ENCODE data around the gene MYOT. TPM values are rescaled to one million over a fixed set of nuclear protein-coding genes. Genes with fewer than 3 reads are reported as not detected.

The MYOT gene, protein sequence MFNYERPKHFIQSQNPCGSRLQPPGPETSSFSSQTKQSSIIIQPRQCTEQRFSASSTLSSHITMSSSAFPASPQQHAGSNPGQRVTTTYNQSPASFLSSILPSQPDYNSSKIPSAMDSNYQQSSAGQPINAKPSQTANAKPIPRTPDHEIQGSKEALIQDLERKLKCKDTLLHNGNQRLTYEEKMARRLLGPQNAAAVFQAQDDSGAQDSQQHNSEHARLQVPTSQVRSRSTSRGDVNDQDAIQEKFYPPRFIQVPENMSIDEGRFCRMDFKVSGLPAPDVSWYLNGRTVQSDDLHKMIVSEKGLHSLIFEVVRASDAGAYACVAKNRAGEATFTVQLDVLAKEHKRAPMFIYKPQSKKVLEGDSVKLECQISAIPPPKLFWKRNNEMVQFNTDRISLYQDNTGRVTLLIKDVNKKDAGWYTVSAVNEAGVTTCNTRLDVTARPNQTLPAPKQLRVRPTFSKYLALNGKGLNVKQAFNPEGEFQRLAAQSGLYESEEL
- total RNA-seq (2012; rRNA removed) (not detected in 2 replicates), polyA plus RNA-seq (2012; rRNA removed) (not detected in 2 replicates), Bru-seq, nascent RNA (percentile 5 among the genes with signal in this experiment), BruChase-seq, experiment 1, labeled RNA remaining after a 6-hour chase (not detected), BruChase-seq, experiment 2, labeled RNA remaining after a 2-hour chase (not detected)
- polyA plus RNA-seq (2012; cell fraction: cytosol; rRNA removed), result not detected in 2 replicates
- polyA plus RNA-seq (2012; cell fraction: nucleus; rRNA removed; ENCODE audit: low replicate concordance), result not detected in 2 replicates
- long read RNA-seq, result 0 reads

DNA sequence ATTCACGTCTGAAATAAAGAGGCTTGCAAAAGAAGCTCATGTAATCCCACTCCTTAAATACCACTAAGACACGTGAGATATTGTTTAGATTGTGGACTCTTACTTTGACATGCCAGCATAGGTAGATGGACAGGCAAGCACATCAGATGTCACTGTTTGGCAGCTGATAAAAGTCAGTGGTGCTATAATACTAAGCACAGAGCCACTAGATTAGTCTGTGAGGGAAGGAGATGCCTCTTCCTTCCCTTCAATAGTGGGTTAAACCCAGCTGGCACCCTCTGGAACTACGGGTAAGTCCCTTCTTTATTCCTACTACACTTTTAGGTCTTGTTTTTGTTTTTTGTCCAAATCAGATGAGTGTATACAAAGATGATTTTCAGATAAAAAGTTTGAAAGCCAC, at the start of gene MYOT:
Gene MYOT, plus strand, starts transcription at position 197 of the 400 bp plus-strand sequence. CDS start 2,792 bp downstream, outside the sequence.
- H2AFZ ChIP-seq (replicated peaks; ENCODE audit: low read length, poor library complexity), result no peak within 1 kb of the TSS
- no peak within 1 kb of the TSS for H2BK5ac ChIP-seq (ENCODE audit: low read depth, low read length, poor library complexity, severe bottlenecking)
- no peak within 1 kb of the TSS for H2BK120ac ChIP-seq (ENCODE audit: low read depth, low read length)
- intact Hi-C loops (cut with micrococcal nuclease), result no loop called here
- H3K36me3 ChIP-seq (ENCODE audit: control insufficient read depth, insufficient read depth, low read length), result no peaks in the 10 kb centered on the region
- no peak within 1 kb of the TSS for H4K5ac ChIP-seq (ENCODE audit: low read depth, low read length)
- in situ Hi-C loops (cut with MboI; ENCODE audit: low sequenced_read_pairs), result no loop called here
- no peaks in the 10 kb centered on the region for H3K9me1 ChIP-seq (ENCODE audit: insufficient read depth, low read length)
- H4K20me1 ChIP-seq (ENCODE audit: insufficient read depth, low read length), result no peaks in the 10 kb centered on the region
- no peak within 1 kb of the TSS for H3K56ac ChIP-seq (ENCODE audit: extremely low read depth, insufficient read depth, low read length)
- BruUV-seq (replicated peaks), result no TSS peak
- no peak within 1 kb of the TSS for H3K4ac ChIP-seq (ENCODE audit: low read depth, low read length)
- ChIA-PET CTCF (no interaction called here), POLR2A (ENCODE audit: unreplicated experiment) (no interaction called here)
- no peak within 1 kb of the TSS for H2AK5ac ChIP-seq (ENCODE audit: low read depth, low read length)
- no peak within 1 kb of the TSS for H2BK15ac ChIP-seq (ENCODE audit: low read depth, low read length)
- no peak within 1 kb of the TSS for H3K18ac ChIP-seq (ENCODE audit: low read depth, low read length)
- no peak within 1 kb of the TSS for H3K27ac ChIP-seq (ENCODE audit: insufficient read depth, low read length)
- no peak for TF ChIP-seq POLR2A (IDR thresholded peaks at IDR 0.05; ENCODE audit: low read depth, low read length)
- TF ChIP-seq CHD1 (IDR thresholded peaks at IDR 0.05; ENCODE audit: low read depth, low read length), result no peak
- TF ChIP-seq FOS (IDR thresholded peaks at IDR 0.05; ENCODE audit: low read depth, low read length), result no peak
- TF ChIP-seq NFE2L2 (IDR thresholded peaks at IDR 0.05; ENCODE audit: low read depth, low read length), result no peak
- no peak for TF ChIP-seq MAZ (IDR thresholded peaks at IDR 0.05; ENCODE audit: borderline replicate concordance, low read depth, low read length)
- TF ChIP-seq MAFK (IDR thresholded peaks at IDR 0.05; ENCODE audit: low read depth, low read length), result no peak
- no peak for TF ChIP-seq RAD21 (IDR thresholded peaks at IDR 0.05; ENCODE audit: low read length)
- TF ChIP-seq BHLHE40 (IDR thresholded peaks at IDR 0.05; ENCODE audit: low read depth, low read length), result no peak
- no peak for TF ChIP-seq SMC3 (IDR thresholded peaks at IDR 0.05; ENCODE audit: low read depth, low read length)
- no peak for ATAC-seq (ENCODE audit: low read depth)
- H2BK20ac ChIP-seq (ENCODE audit: low read depth, low read length), result no peak within 1 kb of the TSS
- H3K4me2 ChIP-seq (ENCODE audit: low read depth, low read length), result no peak within 1 kb of the TSS
- H3K23ac ChIP-seq (ENCODE audit: low read depth, low read length), result no peak within 1 kb of the TSS
- H3K4me3 ChIP-seq (ENCODE audit: insufficient read depth, low read depth, low read length), result no peak within 1 kb of the TSS
- dilution Hi-C loops (cut with HindIII; ENCODE audit: low sequenced_read_pairs, unreplicated experiment), result no loop called here
- H3K4me1 ChIP-seq (ENCODE audit: control insufficient read depth, insufficient read depth, low read length), result no peaks in the 10 kb centered on the region
- H3K9ac ChIP-seq (ENCODE audit: low read depth, low read length), result no peak within 1 kb of the TSS
- no peak within 1 kb of the TSS for H2AK9ac ChIP-seq (replicated peaks; ENCODE audit: low read depth, low read length, poor library complexity)
- peaks cover 2% of the 10 kb centered on the region; the same call in 1 of the 2 replicates for H3K27me3 ChIP-seq (ENCODE audit: control insufficient read depth, insufficient read depth, low read length)
- H4K8ac ChIP-seq (ENCODE audit: low read depth in 2 of 2, low read length in 2 of 2), result no peak within 1 kb of the TSS
- H3K9me3 ChIP-seq (ENCODE audit: control insufficient read depth, insufficient read depth, low read length), result no peaks in the 10 kb centered on the region
- H4K91ac ChIP-seq (ENCODE audit: insufficient read depth, low read depth, low read length), result no peak within 1 kb of the TSS
- no peak within 1 kb of the TSS for H3K14ac ChIP-seq (replicated peaks; ENCODE audit: low read depth, low read length)
- DNase-seq, result no peak
- no peaks in the 10 kb centered on the region for H3K79me1 ChIP-seq (ENCODE audit: low read depth in 1 of 2, low read length in 2 of 2)
- no CpG with 5 or more reads among the region's 3 CpGs for WGBS, 2 experiments (ENCODE audit: extremely low coverage in 2 of 2, insufficient read length in 1 of 2)
